Effector memory CD4-positive, alpha-beta T cell (primary cell): ENCODE data around the gene TMEM271.

Source experiments
- DNase-seq, 3 donors: peaks; one replicate each; pipeline ENCODE4 v3.0.0-alpha.2; 2020
- H3K27ac ChIP-seq: 2 replicates; pipeline ENCODE4 v1.7.0; 2013; ENCODE audit warnings: mild to moderate bottlenecking, low read length, moderate library complexity; ENCODE audit not compliant: insufficient read depth, poor library complexity, severe bottlenecking
- H3K27me3 ChIP-seq: replicated peaks from 2 replicates; pipeline ENCODE4 v1.7.0; 2013; ENCODE audit warnings: mild to moderate bottlenecking, low read length; ENCODE audit not compliant: insufficient read depth, control insufficient read depth, poor library complexity, severe bottlenecking
- H3K36me3 ChIP-seq: 2 replicates; pipeline ENCODE4 v1.7.0; 2013; ENCODE audit warnings: mild to moderate bottlenecking, low read length, moderate library complexity; ENCODE audit not compliant: control insufficient read depth, insufficient read depth
- H3K4me1 ChIP-seq: 2 replicates; pipeline ENCODE4 v1.7.0; 2013; ENCODE audit warnings: low read length, mild to moderate bottlenecking; ENCODE audit not compliant: control insufficient read depth, insufficient read depth, poor library complexity, severe bottlenecking
- H3K4me3 ChIP-seq: 2 replicates; pipeline ENCODE4 v1.7.0; 2013; ENCODE audit warnings: low read length, low read depth, mild to moderate bottlenecking; ENCODE audit not compliant: insufficient read depth, poor library complexity, severe bottlenecking
- H3K9me3 ChIP-seq: 2 replicates; pipeline ENCODE4 v1.7.0; 2013; ENCODE audit warnings: mild to moderate bottlenecking, low read length, moderate library complexity; ENCODE audit not compliant: control insufficient read depth

The TMEM271 gene

GRCh38 chr4:524196-524595 lies 51.9 kb downstream of the TMEM271 start:
- DNase-seq = no peak
- Histone ChIP-seq H3K4me3 (no peak overlapping the region), H3K9me3 (no peaks in the 10 kb centered on the region), H3K36me3 (peaks cover 41% of the 10 kb centered on the region), H3K4me1 (no peaks in the 10 kb centered on the region), H3K27me3 (no peaks in the 10 kb centered on the region), H3K27ac (no peak overlapping the region)
